Glutamatergic neuron (in vitro differentiated cells): ENCODE results near the gene TLL1. TPM values are rescaled to one million over a fixed set of nuclear protein-coding genes. Genes with fewer than 3 reads are reported as not detected.

Experiments used
- DNase-seq: peaks from one replicate; pipeline ENCODE4 v3.0.0; 2022
- H3K27ac Mint-ChIP-seq: one replicate; pipeline ENCODE4 v1.8.0; 2020; ENCODE audit warnings: mild to moderate bottlenecking, mixed read lengths, inconsistent platforms; ENCODE audit not compliant: unreplicated experiment
- H3K27me3 Mint-ChIP-seq: one replicate; pipeline ENCODE4 v1.8.0; 2020; ENCODE audit warnings: mild to moderate bottlenecking, moderate library complexity, mixed read lengths, inconsistent platforms; ENCODE audit not compliant: unreplicated experiment
- H3K36me3 Mint-ChIP-seq: one replicate; pipeline ENCODE4 v1.8.0; 2020; ENCODE audit warnings: mild to moderate bottlenecking, mixed read lengths, inconsistent platforms; ENCODE audit not compliant: unreplicated experiment
- H3K4me1 Mint-ChIP-seq: one replicate; pipeline ENCODE4 v1.8.0; 2020; ENCODE audit warnings: mild to moderate bottlenecking, low read depth, mixed read lengths, inconsistent platforms; ENCODE audit not compliant: unreplicated experiment
- H3K4me3 Mint-ChIP-seq: one replicate; pipeline ENCODE4 v1.8.0; 2020; ENCODE audit warnings: mild to moderate bottlenecking, mixed read lengths, inconsistent platforms; ENCODE audit not compliant: unreplicated experiment
- H3K9me3 Mint-ChIP-seq: one replicate; pipeline ENCODE4 v1.8.0; 2020; ENCODE audit warnings: mild to moderate bottlenecking, moderate library complexity, mixed read lengths, inconsistent platforms; ENCODE audit not compliant: unreplicated experiment
- total RNA-seq: library from RNA; stranded (reverse); fragmentation: NEBNext Ultra II Directional; extraction: Animal tissue kit (Norgen Biotek cat#: 25700); gene quantifications from one replicate; pipeline ENCODE4 v1.2.1, GENCODE V29; 2021; ENCODE audit not compliant: unreplicated experiment
- TF ChIP-seq, protein P1 (sequence below): fragments of 200-600 bp; sonication (generic); IDR thresholded peaks from one replicate; pipeline ENCODE4 v1.5.0; 2021; ENCODE audit not compliant: partially characterized antibody, unreplicated experiment

Gene TLL1
- total RNA-seq, 1 donor from 2014 or later, result 0.15 TPM

DNA sequence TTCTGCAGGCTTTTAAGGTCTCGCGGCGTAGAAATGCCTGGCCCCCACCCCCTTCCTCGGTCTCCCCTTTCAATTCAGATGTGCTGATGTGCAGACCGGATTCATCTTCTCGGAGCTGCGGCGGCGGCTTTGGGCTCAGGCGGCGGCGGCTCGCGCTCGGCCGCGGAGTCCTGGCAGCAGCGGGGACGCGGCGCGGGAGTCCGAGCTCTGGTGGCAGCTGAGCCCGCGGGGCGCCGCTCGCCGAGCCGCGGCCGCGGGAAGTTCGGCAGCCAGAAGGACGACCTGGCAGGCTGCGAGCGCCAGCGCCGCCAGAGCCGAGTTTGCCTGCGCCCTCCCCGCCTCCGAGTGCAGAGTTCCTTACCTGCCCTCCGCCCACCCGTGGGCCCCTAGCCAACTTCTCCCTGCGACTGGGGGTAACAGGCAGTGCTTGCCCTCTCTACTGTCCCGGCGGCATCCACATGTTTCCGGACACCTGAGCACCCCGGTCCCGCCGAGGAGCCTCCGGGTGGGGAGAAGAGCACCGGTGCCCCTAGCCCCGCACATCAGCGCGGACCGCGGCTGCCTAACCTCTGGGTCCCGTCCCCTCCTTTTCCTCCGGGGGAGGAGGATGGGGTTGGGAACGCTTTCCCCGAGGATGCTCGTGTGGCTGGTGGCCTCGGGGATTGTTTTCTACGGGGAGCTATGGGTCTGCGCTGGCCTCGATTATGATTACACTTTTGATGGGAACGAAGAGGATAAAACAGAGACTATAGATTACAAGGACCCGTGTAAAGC lies 448 bp downstream of the TLL1 start:
- Mint-ChIP-seq H3K36me3 (no peaks in the 10 kb centered on the region), H3K4me1 (peaks cover 6% of the 10 kb centered on the region), H3K4me3 (peak overlapping the region; percentile 94), H3K27me3 (peaks cover 13% of the 10 kb centered on the region), H3K27ac (peak overlapping the region; percentile 22), H3K9me3 (peaks cover 6% of the 10 kb centered on the region)
- TF ChIP-seq, protein P1, sequence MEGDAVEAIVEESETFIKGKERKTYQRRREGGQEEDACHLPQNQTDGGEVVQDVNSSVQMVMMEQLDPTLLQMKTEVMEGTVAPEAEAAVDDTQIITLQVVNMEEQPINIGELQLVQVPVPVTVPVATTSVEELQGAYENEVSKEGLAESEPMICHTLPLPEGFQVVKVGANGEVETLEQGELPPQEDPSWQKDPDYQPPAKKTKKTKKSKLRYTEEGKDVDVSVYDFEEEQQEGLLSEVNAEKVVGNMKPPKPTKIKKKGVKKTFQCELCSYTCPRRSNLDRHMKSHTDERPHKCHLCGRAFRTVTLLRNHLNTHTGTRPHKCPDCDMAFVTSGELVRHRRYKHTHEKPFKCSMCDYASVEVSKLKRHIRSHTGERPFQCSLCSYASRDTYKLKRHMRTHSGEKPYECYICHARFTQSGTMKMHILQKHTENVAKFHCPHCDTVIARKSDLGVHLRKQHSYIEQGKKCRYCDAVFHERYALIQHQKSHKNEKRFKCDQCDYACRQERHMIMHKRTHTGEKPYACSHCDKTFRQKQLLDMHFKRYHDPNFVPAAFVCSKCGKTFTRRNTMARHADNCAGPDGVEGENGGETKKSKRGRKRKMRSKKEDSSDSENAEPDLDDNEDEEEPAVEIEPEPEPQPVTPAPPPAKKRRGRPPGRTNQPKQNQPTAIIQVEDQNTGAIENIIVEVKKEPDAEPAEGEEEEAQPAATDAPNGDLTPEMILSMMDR, result no peak
- DNase-seq, result peak; percentile 69

DNA sequence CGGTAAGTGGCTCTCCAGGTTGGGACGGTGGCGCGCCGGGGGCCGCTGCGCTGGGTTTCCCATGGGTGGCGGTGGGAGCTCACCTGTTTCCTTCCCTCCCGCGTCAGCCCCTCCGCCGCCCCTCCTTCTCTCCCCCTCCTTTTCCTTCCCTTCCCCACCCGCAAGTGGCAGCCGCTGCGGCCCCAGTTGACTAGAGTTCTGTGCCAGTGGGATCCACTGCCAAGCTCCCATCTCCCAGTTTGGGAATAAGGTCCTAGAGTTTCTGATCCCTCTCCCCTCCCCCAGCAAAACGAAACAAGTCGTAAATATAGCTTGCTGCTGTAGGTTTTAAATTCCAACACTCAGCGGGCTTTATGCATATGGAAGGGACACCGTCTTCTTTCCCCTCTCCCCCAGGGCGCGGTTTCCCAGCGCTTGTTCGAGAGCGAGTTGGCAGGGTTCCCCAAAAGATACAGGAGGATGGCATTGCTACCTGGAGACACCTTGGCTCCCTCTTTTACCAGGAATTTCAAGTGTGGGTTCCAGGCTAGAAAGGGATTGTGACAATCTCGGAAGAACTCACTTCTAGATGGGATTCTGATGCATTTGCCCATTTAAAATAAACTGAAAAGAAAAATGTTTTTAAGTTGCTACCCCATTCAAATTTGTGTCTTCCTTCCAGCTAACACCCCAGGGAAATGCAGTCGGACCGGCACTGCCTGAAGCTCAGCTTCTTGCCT lies 1.2 kb downstream of the TLL1 start:
- H3K27ac Mint-ChIP-seq, result no peak overlapping the region
- H3K9me3 Mint-ChIP-seq, result peaks cover 6% of the 10 kb centered on the region
- H3K4me3 Mint-ChIP-seq, result peak overlapping the region; percentile 90
- H3K27me3 Mint-ChIP-seq, result peaks cover 13% of the 10 kb centered on the region
- H3K36me3 Mint-ChIP-seq, result no peaks in the 10 kb centered on the region
- TF ChIP-seq, protein P1, result no peak
- peak; percentile 22 for DNase-seq
- peaks cover 6% of the 10 kb centered on the region for H3K4me1 Mint-ChIP-seq

DNA sequence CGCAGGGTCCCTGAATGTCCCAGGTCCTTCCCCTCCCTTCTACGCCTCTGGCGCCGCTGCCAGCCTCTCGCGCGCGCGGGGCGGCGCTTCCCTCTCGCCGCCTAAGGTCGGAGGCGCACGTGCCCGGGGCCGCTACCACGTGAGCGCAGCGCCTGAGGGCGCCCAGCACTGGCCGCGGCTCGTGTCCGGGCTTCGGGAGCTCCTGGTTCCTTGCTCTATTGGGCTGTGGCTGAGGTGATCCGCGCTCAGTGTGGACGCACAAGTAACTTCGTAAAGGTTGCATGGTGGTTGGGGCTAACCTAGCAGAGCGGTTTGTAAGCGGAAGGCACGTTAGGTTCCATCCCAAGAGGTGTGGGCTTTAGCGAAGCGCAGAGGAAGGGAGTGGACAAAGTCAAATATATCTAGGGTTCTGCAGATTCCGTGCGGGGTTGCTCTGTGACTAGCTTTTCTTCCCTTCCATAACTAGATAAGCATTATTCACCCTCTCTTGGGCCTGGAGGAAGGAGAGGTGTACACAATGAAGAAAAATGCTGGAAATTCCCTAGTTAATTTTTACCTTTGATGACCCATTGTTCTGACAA lies 1.8 kb downstream of the TLL1 start:
- H3K9me3 Mint-ChIP-seq, result peaks cover 6% of the 10 kb centered on the region
- H3K36me3 Mint-ChIP-seq, result no peaks in the 10 kb centered on the region
- TF ChIP-seq, protein P1, result no peak
- peaks cover 11% of the 10 kb centered on the region for H3K4me1 Mint-ChIP-seq
- H3K4me3 Mint-ChIP-seq, result peak overlapping the region; percentile 90
- peaks cover 11% of the 10 kb centered on the region for H3K27me3 Mint-ChIP-seq
- DNase-seq, result peak; percentile 46
- no peak overlapping the region for H3K27ac Mint-ChIP-seq

DNA sequence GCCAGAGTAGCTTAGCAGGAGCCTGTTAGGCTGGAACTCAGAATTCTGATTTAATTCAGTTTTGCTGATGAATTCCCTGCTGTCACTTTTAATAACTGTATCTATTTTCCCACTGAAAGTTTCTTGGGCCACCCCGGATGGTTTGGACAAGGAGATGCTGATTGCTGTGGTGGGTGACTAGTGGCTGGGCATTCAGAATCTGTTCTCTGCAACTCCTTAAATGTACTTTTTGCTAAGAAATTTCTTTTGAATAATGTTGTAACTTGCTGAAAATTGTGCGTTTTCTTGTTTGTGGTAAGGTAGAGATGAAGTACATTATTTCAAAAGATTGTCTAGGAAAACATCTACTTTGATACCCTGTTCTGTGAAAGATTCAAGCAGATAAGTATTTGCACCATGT lies 2.4 kb downstream of the TLL1 start:
- TF ChIP-seq, protein P1, result no peak
- Mint-ChIP-seq H3K27me3 (peaks cover 11% of the 10 kb centered on the region), H3K36me3 (no peaks in the 10 kb centered on the region), H3K9me3 (peaks cover 6% of the 10 kb centered on the region), H3K4me1 (peaks cover 15% of the 10 kb centered on the region), H3K27ac (no peak overlapping the region), H3K4me3 (peak overlapping the region; percentile 90)
- DNase-seq, result no peak

DNA sequence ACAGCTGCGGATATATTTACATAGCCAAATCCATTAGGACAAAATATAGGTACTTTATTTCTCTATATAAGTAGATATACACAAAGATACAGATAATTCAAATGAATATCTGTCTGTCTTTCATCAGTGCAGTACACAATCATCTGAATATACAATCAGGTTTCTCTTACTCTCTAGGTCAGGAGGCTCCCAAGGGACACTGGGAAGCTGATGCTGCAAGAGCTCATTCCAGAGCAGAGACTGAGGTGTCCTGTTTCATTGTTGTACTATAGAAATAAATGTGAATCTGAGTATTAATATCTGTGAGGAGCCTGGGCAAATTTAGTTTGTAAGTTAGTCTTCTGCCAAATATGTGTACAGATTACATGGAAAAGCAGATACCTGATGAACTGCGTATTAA lies 4.2 kb downstream of the TLL1 start:
- Mint-ChIP-seq H3K27me3 (peaks cover 9% of the 10 kb centered on the region), H3K9me3 (peaks cover 6% of the 10 kb centered on the region), H3K27ac (no peak overlapping the region), H3K36me3 (no peaks in the 10 kb centered on the region), H3K4me3 (no peak overlapping the region), H3K4me1 (peaks cover 15% of the 10 kb centered on the region)
- TF ChIP-seq, protein P1, result no peak
- DNase-seq, result peak; percentile 39
